H1 (cell line): ENCODE measurements around the gene PRSS21. TPM values are rescaled to one million over a fixed set of nuclear protein-coding genes. Genes with fewer than 3 reads are reported as not detected.

Source experiments
- CTCF ChIA-PET: fragments of 300-600 bp; sonication (Branson Sonifier 250); formaldehyde crosslinking; loops from one replicate; lab custom pipeline; 2021; ENCODE audit not compliant: partially characterized antibody; lab: Charles Lee
- POLR2A ChIA-PET: fragments of 300-600 bp; sonication (Branson Sonifier 250); formaldehyde crosslinking; loops from one replicate; lab custom pipeline; 2021; ENCODE audit warnings: inconsistent platforms; ENCODE audit not compliant: partially characterized antibody; lab: Charles Lee
- DNase-seq, 2 experiments: peaks; one replicate each; pipeline versions ENCODE4 v3.0.0 to v3.0.0-alpha.2; 2010 to 2022; ENCODE audit warnings: low spot score in 2 of 2, low read depth in 1 of 2, mixed read lengths in 1 of 2
- FAIRE-seq: peaks from 2 replicates; lab custom pipeline; 2011; peaks lifted over from hg19 to GRCh38; lab: Jason Lieb, UNC
- H2AFZ ChIP-seq: 2 replicates; pipeline ENCODE4 v1.8.1; 2012; ENCODE audit warnings: low read length, inconsistent platforms
- H2AK5ac ChIP-seq: 2 replicates; pipeline ENCODE4 v1.6.1; 2013; ENCODE audit warnings: low read depth, low read length
- H2BK120ac ChIP-seq: replicated peaks from 2 replicates; pipeline ENCODE3; 2013; ENCODE audit warnings: low read depth, low read length, inconsistent platforms
- H2BK12ac ChIP-seq: 2 replicates; pipeline ENCODE4 v1.6.1; 2013; ENCODE audit warnings: low read depth, low read length
- H2BK15ac ChIP-seq: 2 replicates; pipeline ENCODE4 v1.6.1; 2013; ENCODE audit warnings: low read length
- H2BK20ac ChIP-seq: 2 replicates; pipeline ENCODE4 v1.6.1; 2013; ENCODE audit warnings: low read length
- H2BK5ac ChIP-seq: 2 replicates; pipeline ENCODE4 v1.6.1; 2013; ENCODE audit warnings: low read depth, low read length
- H3K14ac ChIP-seq: 2 replicates; pipeline ENCODE4 v1.6.1; 2013; ENCODE audit warnings: inconsistent platforms; ENCODE audit not compliant: insufficient read length
- H3K18ac ChIP-seq: 2 replicates; pipeline ENCODE4 v1.6.1; 2013; ENCODE audit warnings: low read length; ENCODE audit errors: extremely low read depth
- H3K23ac ChIP-seq: 2 replicates; pipeline ENCODE4 v1.6.1; 2013; ENCODE audit warnings: inconsistent platforms; ENCODE audit not compliant: insufficient read length
- H3K23me2 ChIP-seq: 2 replicates; pipeline ENCODE4 v1.6.1; 2013; ENCODE audit warnings: low read depth, low read length
- H3K27ac ChIP-seq: 2 replicates; pipeline ENCODE4 v1.6.1; 2011; ENCODE audit warnings: low read depth, low read length, inconsistent platforms
- H3K27me3 ChIP-seq, 4 experiments: replicated peaks in 1 of 4; 1 replicate in 1 of 4; 2 replicates in 3 of 4; pipeline versions ENCODE4 v1.6.1 to v1.8.1; 2011 to 2013; ENCODE audit warnings: low read length in 3 of 4, mild to moderate bottlenecking in 3 of 4, inconsistent platforms in 2 of 4, mixed read lengths in 2 of 4, moderate library complexity in 1 of 4; ENCODE audit not compliant: control insufficient read depth in 3 of 4, insufficient read depth in 3 of 4; ENCODE audit errors: extremely low read depth in 1 of 4
- H3K36me3 ChIP-seq, 4 experiments: 2 replicates each; pipeline versions ENCODE4 v1.6.1 to v1.8.1; 2011 to 2013; ENCODE audit warnings: mild to moderate bottlenecking in 4 of 4, low read length in 3 of 4, moderate library complexity in 2 of 4, control low read depth in 1 of 4, inconsistent platforms in 1 of 4; ENCODE audit not compliant: insufficient read depth in 4 of 4, control insufficient read depth in 2 of 4
- H3K4ac ChIP-seq: replicated peaks from 2 replicates; pipeline ENCODE3; 2013; ENCODE audit warnings: low read length, low read depth, mixed read lengths, inconsistent platforms; ENCODE audit not compliant: insufficient read length
- H3K4me1 ChIP-seq, 4 experiments: replicated peaks in 1 of 4; 1 replicate in 1 of 4; 2 replicates in 3 of 4; pipeline versions ENCODE4 v1.6.1 to v1.8.1; 2011 to 2013; ENCODE audit warnings: low read length in 3 of 4, inconsistent platforms in 2 of 4, mixed read lengths in 1 of 4; ENCODE audit not compliant: insufficient read depth in 4 of 4, control insufficient read depth in 3 of 4
- H3K4me2 ChIP-seq, 2 experiments: 2 replicates each; pipeline versions ENCODE4 v1.6.1 to v1.8.1; 2011 to 2013; ENCODE audit warnings: low read depth in 2 of 2, low read length in 2 of 2, control low read depth in 1 of 2, inconsistent platforms in 1 of 2, mild to moderate bottlenecking in 1 of 2; ENCODE audit not compliant: insufficient read depth in 1 of 2
- H3K4me3 ChIP-seq, 4 experiments: fragments of 200-600, 300-600 bp in 1 of 4; sonication (generic), shearing (Covaris generic), sonication (Bioruptor Twin) in 1 of 4; 2 replicates each; pipeline versions ENCODE4 v1.5.1 to v1.8.1; 2011 to 2016; ENCODE audit warnings: low read length in 4 of 4, low read depth in 3 of 4, control low read depth in 2 of 4, inconsistent platforms in 2 of 4, mild to moderate bottlenecking in 2 of 4, mixed read lengths in 1 of 4, moderate library complexity in 1 of 4; ENCODE audit not compliant: insufficient read depth in 2 of 4; ENCODE audit errors: extremely low read depth in 1 of 4
- H3K56ac ChIP-seq: replicated peaks from 2 replicates; pipeline ENCODE3; 2013; ENCODE audit warnings: low read depth, mild to moderate bottlenecking, mixed read lengths, low read length, inconsistent platforms; ENCODE audit not compliant: insufficient read length
- H3K79me1 ChIP-seq: 2 replicates; pipeline ENCODE4 v1.6.1; 2013; ENCODE audit warnings: low read depth, low read length, control low read depth
- H3K79me2 ChIP-seq, 2 experiments: 2 replicates each; pipeline versions ENCODE4 v1.6.1 to v1.8.1; 2012 to 2013; ENCODE audit warnings: low read length in 2 of 2, mild to moderate bottlenecking in 2 of 2, inconsistent platforms in 1 of 2; ENCODE audit not compliant: insufficient read depth in 2 of 2, control insufficient read depth in 1 of 2
- H3K9ac ChIP-seq, 4 experiments: replicated peaks in 1 of 4; 1 replicate in 1 of 4; 2 replicates in 3 of 4; pipeline versions ENCODE4 v1.6.1 to v1.8.1; 2011 to 2013; ENCODE audit warnings: low read depth in 3 of 4, low read length in 3 of 4, control low read depth in 2 of 4, mild to moderate bottlenecking in 2 of 4, moderate library complexity in 2 of 4, inconsistent platforms in 1 of 4; ENCODE audit errors: extremely low read depth in 1 of 4
- H3K9me3 ChIP-seq, 2 experiments: 2 replicates each; pipeline versions ENCODE4 v1.6.1 to v1.8.1; 2012 to 2013; ENCODE audit warnings: mild to moderate bottlenecking in 2 of 2, moderate library complexity in 2 of 2, control low read depth in 1 of 2, inconsistent platforms in 1 of 2, low read depth in 1 of 2, low read length in 1 of 2, mixed read lengths in 1 of 2; ENCODE audit not compliant: insufficient read depth in 2 of 2
- H4K20me1 ChIP-seq, 2 experiments: replicated peaks in 1 of 2; 2 replicates each; pipeline versions ENCODE3 to v1.8.1; 2011 to 2013; ENCODE audit warnings: inconsistent platforms in 2 of 2, low read length in 2 of 2, mild to moderate bottlenecking in 1 of 2; ENCODE audit not compliant: insufficient read depth in 2 of 2, control insufficient read depth in 1 of 2
- H4K5ac ChIP-seq: 2 replicates; pipeline ENCODE4 v1.6.1; 2013; ENCODE audit warnings: low read length, low read depth, mixed read lengths, inconsistent platforms; ENCODE audit not compliant: insufficient read length
- H4K8ac ChIP-seq: 2 replicates; pipeline ENCODE4 v1.8.0; 2013; ENCODE audit warnings: mild to moderate bottlenecking, moderate library complexity, low read length, inconsistent platforms; ENCODE audit not compliant: insufficient read depth; ENCODE audit errors: extremely low read depth
- H4K91ac ChIP-seq: replicated peaks from 2 replicates; pipeline ENCODE3; 2013; ENCODE audit warnings: low read length, mixed read lengths, inconsistent platforms; ENCODE audit not compliant: insufficient read length
- BCL11A ChIP-seq, 2 experiments: IDR thresholded peaks; one replicate each; pipeline ENCODE4 v1.6.1; 2011; ENCODE audit warnings: low read depth in 2 of 2, low read length in 2 of 2, mild to moderate bottlenecking in 2 of 2
- HDAC6 ChIP-seq: IDR thresholded peaks from one replicate; pipeline ENCODE4 v1.7.1; 2012; ENCODE audit warnings: low read depth, mild to moderate bottlenecking, inconsistent platforms, low read length, moderate library complexity
- POU5F1 ChIP-seq: IDR thresholded peaks from 2 replicates; pipeline ENCODE4 v1.6.1; 2011; ENCODE audit warnings: low read depth, mild to moderate bottlenecking, low read length, moderate library complexity
- SAP30 ChIP-seq: fragments of 300-600 bp; sonication (generic); IDR thresholded peaks from 2 replicates; pipeline ENCODE4 v1.7.1; 2012; ENCODE audit warnings: low read length, moderate library complexity, mild to moderate bottlenecking, inconsistent platforms; ENCODE audit not compliant: insufficient read depth, insufficient replicate concordance
- TEAD4 ChIP-seq: IDR thresholded peaks from 2 replicates; pipeline ENCODE4 v1.6.1; 2012; ENCODE audit warnings: low read depth, low read length, inconsistent platforms, mixed read lengths
- WGBS, 2 experiments: shearing (Covaris generic) in 1 of 2; methylation state at CpG; one replicate each; pipeline versions ENCODE4 v1.1.6 to v1.1.7; 2013 to 2015; ENCODE audit warnings: low lambda C conversion rate in 2 of 2, mixed read lengths in 2 of 2, inconsistent platforms in 1 of 2, low coverage in 1 of 2, missing lambda C conversion rate in 1 of 2; ENCODE audit not compliant: insufficient replicate concordance in 2 of 2, insufficient coverage in 1 of 2, insufficient read length in 1 of 2; ENCODE audit errors: extremely low coverage in 1 of 2, missing lambda C conversion rate in 1 of 2; 5-methylcytosine and 5-hydroxymethylcytosine counted together
- polyA plus RNA-seq, 7 experiments: library from polyadenylated mRNA; depleted of rRNA in 3 of 7; stranded (reverse) in 5 of 7; unstranded in 2 of 7; fragments of >200 nt in 5 of 7; fragments of 200-250 nt in 2 of 7; gene quantifications; 1 replicate in 5 of 7; 2 replicates in 1 of 7; 4 replicates in 1 of 7; pipeline versions ENCODE4 v1.2.1 to v1.2.3, GENCODE V29; 2011 to 2013; ENCODE audit warnings: missing spikeins in 2 of 7, mixed read lengths in 2 of 7
- total RNA-seq: library from RNA; stranded (reverse); fragmentation: NEBNext Ultra II Directional; extraction: Animal tissue kit (Norgen Biotek cat#: 25700); gene quantifications from 2 replicates; pipeline ENCODE4 v1.2.1, GENCODE V29; 2021

PRSS21 gene
- total and polyA plus RNA-seq, 2 of the 8 experiments (the other 6 are each of a cell fraction or from before 2014, with no cell fraction given), result 0.76 to 1.0 TPM

- H3K4me1 ChIP-seq, result peaks cover 0 to 3% (median 1%) of the 10 kb centered on the region in 4 experiments; a peak in 2 of 7 replicates
- FAIRE-seq (peak; percentile 19), DNase-seq (no peak)
Measured at GRCh38 chr16:2845116-2845515, 28.1 kb downstream of the PRSS21 start.

More at GRCh38 chr16:2845116-2845515, 28.1 kb downstream of the PRSS21 start:
- Histone ChIP-seq H3K4me2 (no peak overlapping the region), H2AFZ (no peak overlapping the region), H3K4ac (no peak overlapping the region), H3K79me2 (no peaks in the 10 kb centered on the region), H3K23me2 (no peaks in the 10 kb centered on the region), H3K23ac (no peak overlapping the region), H3K56ac (no peak overlapping the region), H2BK120ac (no peak overlapping the region), H4K5ac (no peak overlapping the region), H3K36me3 (no peaks in the 10 kb centered on the region), H3K9ac (no peak overlapping the region), H2BK5ac (no peak overlapping the region), H4K8ac (no peak overlapping the region), H2BK15ac (no peak overlapping the region), H2BK12ac (no peak overlapping the region), H2AK5ac (no peak overlapping the region), H2BK20ac (no peak overlapping the region), H3K18ac (no peak overlapping the region), H4K91ac (no peak overlapping the region), H4K20me1 (no peaks in the 10 kb centered on the region), H3K14ac (no peak overlapping the region), H3K9me3 (no peaks in the 10 kb centered on the region), H3K27me3 (peaks cover 0 to 10% (median 6%) of the 10 kb centered on the region in 4 experiments; a peak in 4 of 7 replicates), H3K27ac (no peak overlapping the region), H3K4me3 (no peak overlapping the region), H3K79me1 (no peaks in the 10 kb centered on the region)
- ChIA-PET POLR2A (interaction anchor here (0.5 to 0.9 kb wide), 2 partner anchors 51 to 67 kb away, joined by 3 to 4 read pairs; no protein-coding TSS in a partner anchor), CTCF (interaction anchor here (0.5 to 4.9 kb wide), 6 partner anchors 10 to 83 kb away, joined by 3 to 49 read pairs (median 6); no protein-coding TSS in a partner anchor)
- no peak for TF ChIP-seq TEAD4
- TF ChIP-seq BCL11A (IDR thresholded peaks at IDR 0.05; ENCODE audit: low read depth in 2 of 2, low read length in 2 of 2), result no peak
- no peak for TF ChIP-seq POU5F1
- TF ChIP-seq SAP30, result no peak
- no peak for TF ChIP-seq HDAC6
- 78% methylated on average over 5 of the region's 5 CpGs; no CpG with 5 or more reads in 1 of the 2 experiments for WGBS, 2 experiments
